Skin epidermis (tissue), 12 donors: ENCODE results near the gene OR2S2.
"Not testable (repeated sequence)": the region's sequence is repeated elsewhere in the genome, so short reads cannot be mapped to it uniquely, and the experiment has no call there.

Source experiments
- H3K27ac ChIP-seq, 21 experiments: fragments of 200-600 bp; sonication (generic) in 11 of 21; one replicate each; pipeline ENCODE4 v1.5.0; 2020; ENCODE audit warnings: mild to moderate bottlenecking in 3 of 21, inconsistent platforms in 2 of 21, moderate library complexity in 2 of 21
- H3K4me3 ChIP-seq, 7 experiments: fragments of 200-600 bp; sonication (generic) in 2 of 7; one replicate each; pipeline ENCODE4 v1.5.0; 2020; ENCODE audit warnings: inconsistent platforms in 2 of 7, mild to moderate bottlenecking in 2 of 7, moderate library complexity in 1 of 7

Gene OR2S2

GRCh38 chr9:35935755-35936509, 22.0 kb downstream of the OR2S2 start:
- no peak overlapping the region for H3K4me3 ChIP-seq
- no peak overlapping the region for H3K27ac ChIP-seq

DNA sequence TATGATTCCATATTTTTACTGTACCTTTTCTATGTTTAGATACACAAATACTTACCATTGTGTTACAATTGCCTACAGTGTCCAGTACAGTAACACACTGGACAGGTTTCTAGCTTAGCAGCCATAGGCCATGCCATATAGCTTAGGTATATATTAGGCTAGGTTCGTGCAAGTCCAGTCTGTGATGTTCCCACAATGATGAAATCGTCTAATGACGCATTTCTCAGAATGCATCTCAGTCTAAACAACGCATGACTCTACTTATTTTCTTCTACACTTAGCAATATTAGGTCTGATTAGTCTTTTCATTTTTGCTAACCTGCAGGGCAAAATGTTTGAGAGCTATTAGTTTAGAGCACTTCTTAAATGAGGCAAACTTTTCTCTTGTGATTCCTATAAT, 22.7 kb downstream of the OR2S2 start:
- Histone ChIP-seq H3K27ac (no peak overlapping the region), H3K4me3 (no peak overlapping the region)

DNA sequence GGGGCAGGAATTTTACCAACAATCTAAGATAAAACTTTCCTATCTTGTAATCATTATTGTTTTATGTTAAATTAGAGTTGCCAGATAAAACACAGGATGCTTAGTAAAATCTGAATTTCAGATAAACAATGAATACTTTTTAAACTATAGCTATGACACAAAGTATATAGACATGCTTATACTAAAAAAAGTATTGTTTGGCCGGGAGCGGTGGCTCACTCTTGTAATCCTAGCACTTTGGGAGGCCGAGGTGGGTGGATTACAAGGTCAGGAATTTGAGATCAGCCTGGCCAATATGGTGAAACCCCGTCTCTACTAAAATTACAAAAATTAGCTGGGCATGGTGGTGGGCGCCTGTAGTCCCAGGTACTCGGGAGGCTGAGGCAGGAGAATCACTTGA, 23.9 kb downstream of the OR2S2 start:
- not testable (repeated sequence) for H3K27ac ChIP-seq, H3K4me3 ChIP-seq

- Histone ChIP-seq H3K4me3 (no peak overlapping the region), H3K27ac (no peak overlapping the region)
Observed at GRCh38 chr9:35933550-35934067, 24.3 kb downstream of the OR2S2 start.

GRCh38 chr9:35932735-35933134, 25.2 kb downstream of the OR2S2 start:
- no peak overlapping the region for H3K27ac ChIP-seq
- H3K4me3 ChIP-seq, result no peak overlapping the region

- H3K4me3 ChIP-seq, result no peak overlapping the region
- H3K27ac ChIP-seq, result no peak overlapping the region
Observed at GRCh38 chr9:35930989-35931388, 27.0 kb downstream of the OR2S2 start.

DNA sequence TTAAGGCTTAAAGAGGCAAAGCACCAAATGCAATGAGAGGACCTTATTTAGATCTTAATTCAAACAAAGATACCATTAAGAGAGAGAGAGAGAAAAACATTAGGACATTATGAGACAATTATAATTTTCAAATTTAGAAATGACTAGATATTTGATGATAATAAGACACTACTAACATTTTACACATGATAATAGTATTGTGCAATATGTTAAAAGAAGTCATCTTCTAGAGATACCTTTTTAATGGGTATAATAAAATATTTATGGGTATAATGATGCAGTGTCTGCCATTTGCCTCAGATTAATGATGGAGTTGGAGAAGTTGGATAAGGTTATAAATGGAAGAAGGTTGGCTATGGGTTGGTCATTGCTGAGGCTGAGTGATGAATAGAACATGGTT, 27.4 kb downstream of the OR2S2 start:
- no peak overlapping the region for H3K4me3 ChIP-seq
- H3K27ac ChIP-seq, result no peak overlapping the region

- no peak overlapping the region for H3K4me3 ChIP-seq
- peak overlapping the region in 2 of 21 experiments; percentile 11 to 18 for H3K27ac ChIP-seq
Observed at GRCh38 chr9:35929453-35929718, 28.6 kb downstream of the OR2S2 start.

- Histone ChIP-seq H3K27ac (peak overlapping the region in 2 of 21 experiments; percentile 11 to 18), H3K4me3 (no peak overlapping the region)
Observed at GRCh38 chr9:35928591-35929452, 29.1 kb downstream of the OR2S2 start.

GRCh38 chr9:35923927-35924763, 33.8 kb downstream of the OR2S2 start:
- Histone ChIP-seq H3K4me3 (no peak overlapping the region), H3K27ac (peak overlapping the region in 16 of 21 experiments; percentile 0 to 75 (median 52))

- Histone ChIP-seq H3K27ac (peak overlapping the region in 14 of 21 experiments; percentile 0 to 75 (median 52)), H3K4me3 (no peak overlapping the region)
Observed at GRCh38 chr9:35923598-35923926, 34.4 kb downstream of the OR2S2 start.

DNA sequence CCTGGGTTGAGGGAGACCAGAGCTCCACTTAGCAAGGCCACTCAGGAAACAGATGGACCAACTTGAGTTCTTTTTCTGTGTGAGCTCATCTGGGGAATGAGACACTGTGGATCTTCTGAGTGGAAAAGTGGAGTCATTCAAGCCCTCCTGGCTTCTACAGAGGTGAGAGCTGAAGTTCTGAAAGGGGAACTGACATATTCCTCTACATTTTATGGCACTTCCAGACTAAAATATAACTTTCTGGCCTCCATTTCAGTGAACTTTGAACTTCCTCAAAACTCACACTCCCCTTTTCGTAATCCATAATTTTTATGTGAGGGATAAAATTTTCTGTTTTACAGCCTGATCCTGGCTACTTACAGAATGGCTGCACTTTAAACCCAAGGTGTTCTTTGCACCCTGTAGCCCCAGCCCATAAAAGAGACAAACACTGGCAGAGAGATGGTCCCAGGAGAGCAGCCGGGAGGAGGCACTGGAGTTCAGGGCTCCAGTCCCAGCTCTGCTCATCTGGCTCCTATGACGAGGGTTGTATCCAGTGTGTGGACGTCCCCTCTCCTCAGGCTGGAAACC, 37.8 kb downstream of the OR2S2 start:
- H3K27ac ChIP-seq, result peak overlapping the region in 8 of 21 experiments; percentile 2 to 77 (median 40)
- H3K4me3 ChIP-seq, result no peak overlapping the region

DNA sequence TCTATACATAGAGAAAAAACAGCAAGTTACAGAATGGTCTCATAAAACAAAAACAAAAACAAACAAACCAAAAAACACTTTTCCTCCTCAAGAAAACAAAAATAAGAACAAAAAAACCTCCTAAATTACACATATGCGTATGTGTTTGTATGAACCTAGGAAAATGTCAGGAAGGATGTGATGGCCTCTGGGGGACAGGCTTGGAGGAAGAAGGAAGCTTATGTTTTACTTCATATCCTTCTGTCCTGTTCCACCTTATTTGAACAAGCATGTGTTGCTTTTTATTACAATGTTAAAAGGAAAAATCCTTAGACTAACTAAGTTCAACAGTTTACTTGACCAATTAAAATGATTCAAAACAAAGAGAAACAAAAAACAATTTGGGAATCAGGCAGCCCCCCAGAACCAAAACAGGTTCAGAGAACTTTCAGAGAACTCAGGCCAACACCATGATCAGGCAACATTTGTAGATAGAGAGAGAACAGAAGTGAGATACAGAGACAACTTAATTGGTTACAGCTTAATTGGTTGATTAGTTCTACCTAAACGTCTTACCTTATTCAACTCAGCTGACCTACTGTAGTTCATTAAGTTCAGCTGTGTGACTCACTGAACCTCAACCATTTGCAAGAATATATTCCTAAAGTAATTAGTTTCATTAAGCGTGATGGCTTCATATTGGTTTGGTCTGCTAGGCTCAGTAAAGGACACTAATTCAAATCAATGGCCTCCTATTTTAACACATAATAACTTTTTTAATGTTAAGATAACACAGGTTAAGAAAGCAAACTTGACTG, 38.5 kb downstream of the OR2S2 start:
- Histone ChIP-seq H3K4me3 (no peak overlapping the region), H3K27ac (peak overlapping the region in 8 of 21 experiments; percentile 2 to 77 (median 40))

DNA sequence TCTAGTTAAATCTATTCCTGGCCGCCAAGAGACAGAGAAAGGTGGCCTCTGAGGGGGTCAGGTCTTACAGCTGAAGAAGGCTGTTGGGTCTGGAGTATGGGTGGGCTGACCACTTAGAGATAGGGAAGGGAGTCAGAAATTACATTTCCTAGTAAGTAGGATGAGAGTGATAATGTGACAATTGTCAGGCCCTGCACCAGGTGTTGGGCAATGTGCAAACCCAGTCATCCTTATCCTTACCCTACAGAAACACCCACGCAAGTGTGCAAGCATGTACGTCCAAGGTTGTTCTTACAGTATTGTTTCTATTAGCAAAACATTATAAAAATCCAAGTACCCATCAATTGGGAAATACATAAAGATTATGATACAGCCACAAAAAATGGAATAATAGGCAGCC, 39.2 kb downstream of the OR2S2 start:
- no peak overlapping the region for H3K4me3 ChIP-seq
- H3K27ac ChIP-seq, result peak overlapping the region in 5 of 21 experiments; percentile 16 to 76 (median 46)

- H3K4me3 ChIP-seq, result no peak overlapping the region
- H3K27ac ChIP-seq, result peak overlapping the region in 9 of 21 experiments; percentile 14 to 76 (median 36)
Observed at GRCh38 chr9:35917261-35917660, 40.7 kb downstream of the OR2S2 start.

DNA sequence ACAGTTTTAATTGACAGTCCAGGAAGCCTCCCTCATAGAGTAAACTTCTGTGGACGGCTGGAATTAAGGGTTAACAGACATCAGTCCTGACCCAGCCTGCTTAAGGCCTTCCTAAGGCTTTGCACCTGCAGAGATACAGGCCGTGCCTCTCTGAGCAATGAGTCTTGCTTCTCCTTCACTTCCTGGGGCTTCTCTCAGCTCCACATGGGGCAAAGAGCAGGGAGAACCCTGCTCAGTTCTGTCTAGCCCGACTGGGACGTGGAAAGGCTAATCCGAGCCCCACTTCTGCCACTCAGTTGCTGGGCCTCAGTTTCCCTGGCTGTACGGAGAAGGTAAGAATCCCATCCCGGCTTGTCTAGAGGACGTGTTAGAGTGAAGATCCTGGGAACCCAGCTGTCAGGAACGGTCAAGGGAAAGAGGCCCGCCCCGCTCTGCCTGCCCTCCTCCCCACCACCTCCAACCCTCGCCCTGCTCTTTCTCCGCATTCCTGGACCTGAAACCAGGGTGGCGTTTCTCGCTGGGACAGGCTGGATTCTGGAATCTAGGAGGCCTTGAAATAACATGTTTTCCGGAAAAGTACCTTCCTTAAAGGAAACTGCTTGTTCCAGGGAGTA, 42.2 kb downstream of the OR2S2 start:
- Histone ChIP-seq H3K4me3 (no peak overlapping the region), H3K27ac (peak overlapping the region in 5 of 21 experiments; percentile 31 to 76 (median 52))

DNA sequence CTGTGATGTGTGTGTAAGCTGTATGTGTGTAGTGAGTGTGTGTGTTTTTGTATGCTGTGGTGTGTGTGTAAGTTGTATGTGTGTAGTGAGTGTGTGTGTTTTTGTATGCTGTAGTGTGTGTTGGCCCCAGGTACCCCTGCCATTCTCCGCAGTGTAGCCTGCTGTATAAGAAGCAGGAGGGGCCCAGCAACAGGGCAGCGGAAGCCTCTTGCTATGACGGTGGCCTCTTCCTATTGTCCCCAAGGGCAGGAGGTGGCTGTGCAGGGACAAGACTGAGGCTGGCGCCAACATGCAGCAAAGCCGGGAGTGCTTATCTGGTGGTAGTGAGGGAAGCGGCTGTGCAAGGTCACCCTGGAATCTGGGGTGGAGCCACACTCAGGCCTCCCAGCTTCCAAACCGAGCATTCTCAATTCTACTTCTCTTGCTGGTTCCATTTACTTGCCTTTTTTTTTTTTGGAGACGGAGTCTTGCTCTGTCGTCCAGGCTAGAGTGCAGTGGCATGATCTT, 43.6 kb downstream of the OR2S2 start:
- Histone ChIP-seq H3K27ac (peak overlapping the region in 7 of 21 experiments; percentile 1 to 76 (median 46)), H3K4me3 (no peak overlapping the region)

GRCh38 chr9:35913429-35913828, 44.5 kb downstream of the OR2S2 start:
- H3K4me3 ChIP-seq, H3K27ac ChIP-seq: not testable (repeated sequence)
